Measurements from ENCODE around the gene IGSF6. TPM values are rescaled to one million over a fixed set of nuclear protein-coding genes. Genes with fewer than 3 reads are reported as not detected.

Gene IGSF6
- total RNA-seq, 1 experiment from 2014 or later = not detected

GRCh38 chr16:21651515-21651914 lies 893 bp downstream of the IGSF6 start:
- Mint-ChIP-seq H3K27ac (no peak overlapping the region; a peak in 1 of 7 replicates), H3K36me3 (ENCODE audit: insufficient read depth in 1 of 3, low read depth in 3 of 3) (peaks cover 0 to 7% (median 4%) of the 10 kb centered on the region in 3 experiments; a peak in 2 of 7 replicates), H3K27me3 (ENCODE audit: low read depth) (no peaks in the 10 kb centered on the region; the same call in 1 of the 2 replicates), H3K9me3 (no peaks in the 10 kb centered on the region), H3K4me1 (peaks cover 0 to 2% of the 10 kb centered on the region in 2 experiments; a peak in 1 of 4 replicates), H3K4me3 (no peak overlapping the region)
- H3K4me1 ChIP-seq (ENCODE audit: insufficient read depth, low read length) = no peaks in the 10 kb centered on the region
- H3K56ac ChIP-seq (ENCODE audit: insufficient read length, low read depth, low read length) = no peak overlapping the region
- no peak overlapping the region for H2BK12ac ChIP-seq (ENCODE audit: insufficient read length, low read depth, low read length)
- H3K23ac ChIP-seq (ENCODE audit: insufficient read length, low read depth, low read length) = no peak overlapping the region
- H3K9ac ChIP-seq (ENCODE audit: extremely low read depth, insufficient read length, low read length) = no peak overlapping the region
- no peak overlapping the region for H4K5ac ChIP-seq (ENCODE audit: insufficient read length, low read depth, low read length)
- H3T11ph ChIP-seq (ENCODE audit: low read length) = no peak overlapping the region
- no peak overlapping the region for H2AK5ac ChIP-seq (ENCODE audit: insufficient read length, low read length)
- no peaks in the 10 kb centered on the region for H3K9me3 ChIP-seq (ENCODE audit: control insufficient read depth, low read depth, low read length)
- no peak overlapping the region for H2BK20ac ChIP-seq (ENCODE audit: low read depth, low read length, poor library complexity, severe bottlenecking)
- H2AFZ ChIP-seq (ENCODE audit: low read length) = no peak overlapping the region
- no peak overlapping the region for H2BK5ac ChIP-seq (ENCODE audit: insufficient read length, low read length)
- H4K91ac ChIP-seq (ENCODE audit: insufficient read length, low read depth, low read length) = no peak overlapping the region
- TF ChIP-seq CTCF (conservative IDR thresholded peaks at IDR 0.05) = no peak
- H3K4me2 ChIP-seq (ENCODE audit: insufficient read depth, insufficient read length, low read length) = no peak overlapping the region
- no peaks in the 10 kb centered on the region for H4K20me1 ChIP-seq (ENCODE audit: control insufficient read depth, insufficient read depth, insufficient read length)
- DNase-seq = no peak
- no peak overlapping the region for H3K18ac ChIP-seq (ENCODE audit: insufficient read length, low read depth, low read length)
- H3K79me2 ChIP-seq (ENCODE audit: insufficient read depth, low read length) = 0 out of 2 replicates have a peak, but pooled peaks cover 1% of the 10 kb centered on the region
- H3K79me1 ChIP-seq (ENCODE audit: insufficient read depth, low read depth, low read length, poor library complexity, severe bottlenecking) = no peaks in the 10 kb centered on the region
- H3K27ac ChIP-seq (ENCODE audit: insufficient read length, low read depth, low read length) = no peak overlapping the region
- no peak overlapping the region for H3K14ac ChIP-seq (ENCODE audit: insufficient read depth, low read length)
- no peak overlapping the region for H3K4ac ChIP-seq (ENCODE audit: low read depth, low read length)
- no peaks in the 10 kb centered on the region for H3K23me2 ChIP-seq (ENCODE audit: insufficient read length, low read depth, low read length, poor library complexity, severe bottlenecking)
- no peak overlapping the region for H2BK120ac ChIP-seq (ENCODE audit: low read depth, low read length, poor library complexity, severe bottlenecking)
- no CpG with 5 or more reads among the region's 3 CpGs for WGBS (ENCODE audit: extremely low coverage, insufficient read length, low lambda C conversion rate)
- no peak overlapping the region for H2BK15ac ChIP-seq (ENCODE audit: low read depth, low read length)
- H3K27me3 ChIP-seq (ENCODE audit: insufficient read depth, low read length) = no peaks in the 10 kb centered on the region
- no peak overlapping the region for H4K8ac ChIP-seq (replicated peaks; ENCODE audit: insufficient read length, low read depth, low read length)
